SK-N-SH (cell line): ENCODE results near the gene SON.

ENCODE experiments used
- CTCF ChIP-seq: fragments of 200-600 bp; sonication (generic); IDR thresholded peaks from 2 replicates; pipeline ENCODE4 v1.6.1; 2017; ENCODE audit warnings: antibody characterized with exemption, mild to moderate bottlenecking, moderate library complexity
- EZH2phosphoT487 ChIP-seq: fragments of 200-600 bp; sonication (generic); IDR thresholded peaks from 2 replicates; pipeline ENCODE4 v1.6.1; 2017; ENCODE audit warnings: low read depth, mixed run types, mild to moderate bottlenecking, antibody characterized with exemption, moderate library complexity, borderline replicate concordance
- JUND ChIP-seq: IDR thresholded peaks from 2 replicates; pipeline ENCODE4 v1.4.0; 2012
- RAD21 ChIP-seq: IDR thresholded peaks from 2 replicates; pipeline ENCODE4 v1.6.1; 2012; ENCODE audit warnings: mild to moderate bottlenecking, low read length
- USF1 ChIP-seq: IDR thresholded peaks from 2 replicates; pipeline ENCODE4 v1.4.0; 2012; ENCODE audit warnings: low read depth, borderline replicate concordance
- YY1 ChIP-seq: IDR thresholded peaks from 2 replicates; pipeline ENCODE4 v1.4.0; 2012; ENCODE audit warnings: low read depth, mild to moderate bottlenecking
- TF ChIP-seq, protein P1 (sequence below): IDR thresholded peaks from 2 replicates; pipeline ENCODE4 v1.6.1; 2012; ENCODE audit warnings: mild to moderate bottlenecking, low read depth, low read length, moderate library complexity

DNA sequence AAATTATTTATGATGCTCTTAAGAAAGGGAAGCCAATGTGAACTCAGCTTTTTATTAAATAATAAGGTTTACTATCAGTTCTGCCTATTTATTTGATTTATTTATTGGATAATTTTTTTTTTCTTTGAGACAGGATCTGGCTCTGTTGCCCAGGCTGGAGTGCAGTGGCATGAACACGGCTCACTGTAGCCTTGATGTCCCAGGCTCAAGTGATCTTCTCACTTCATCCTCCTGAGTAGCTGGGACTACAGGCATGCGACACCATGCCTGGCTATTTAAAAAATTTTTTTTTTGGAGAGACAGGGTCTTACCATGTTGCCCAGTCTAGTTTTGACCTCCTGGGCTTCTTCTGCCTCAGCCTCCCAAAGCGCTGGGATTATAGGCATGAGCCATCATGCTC, 30.4 kb upstream of the SON start:
- TF ChIP-seq YY1 (no peak), CTCF (no peak), JUND (no peak), USF1 (no peak), RAD21 (no peak), EZH2phosphoT487 (no peak)
- TF ChIP-seq, protein P1, sequence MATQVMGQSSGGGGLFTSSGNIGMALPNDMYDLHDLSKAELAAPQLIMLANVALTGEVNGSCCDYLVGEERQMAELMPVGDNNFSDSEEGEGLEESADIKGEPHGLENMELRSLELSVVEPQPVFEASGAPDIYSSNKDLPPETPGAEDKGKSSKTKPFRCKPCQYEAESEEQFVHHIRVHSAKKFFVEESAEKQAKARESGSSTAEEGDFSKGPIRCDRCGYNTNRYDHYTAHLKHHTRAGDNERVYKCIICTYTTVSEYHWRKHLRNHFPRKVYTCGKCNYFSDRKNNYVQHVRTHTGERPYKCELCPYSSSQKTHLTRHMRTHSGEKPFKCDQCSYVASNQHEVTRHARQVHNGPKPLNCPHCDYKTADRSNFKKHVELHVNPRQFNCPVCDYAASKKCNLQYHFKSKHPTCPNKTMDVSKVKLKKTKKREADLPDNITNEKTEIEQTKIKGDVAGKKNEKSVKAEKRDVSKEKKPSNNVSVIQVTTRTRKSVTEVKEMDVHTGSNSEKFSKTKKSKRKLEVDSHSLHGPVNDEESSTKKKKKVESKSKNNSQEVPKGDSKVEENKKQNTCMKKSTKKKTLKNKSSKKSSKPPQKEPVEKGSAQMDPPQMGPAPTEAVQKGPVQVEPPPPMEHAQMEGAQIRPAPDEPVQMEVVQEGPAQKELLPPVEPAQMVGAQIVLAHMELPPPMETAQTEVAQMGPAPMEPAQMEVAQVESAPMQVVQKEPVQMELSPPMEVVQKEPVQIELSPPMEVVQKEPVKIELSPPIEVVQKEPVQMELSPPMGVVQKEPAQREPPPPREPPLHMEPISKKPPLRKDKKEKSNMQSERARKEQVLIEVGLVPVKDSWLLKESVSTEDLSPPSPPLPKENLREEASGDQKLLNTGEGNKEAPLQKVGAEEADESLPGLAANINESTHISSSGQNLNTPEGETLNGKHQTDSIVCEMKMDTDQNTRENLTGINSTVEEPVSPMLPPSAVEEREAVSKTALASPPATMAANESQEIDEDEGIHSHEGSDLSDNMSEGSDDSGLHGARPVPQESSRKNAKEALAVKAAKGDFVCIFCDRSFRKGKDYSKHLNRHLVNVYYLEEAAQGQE: no peak
